HepG2 (cell line): ENCODE measurements around the gene PPA1. TPM values are rescaled to one million over a fixed set of nuclear protein-coding genes. Genes with fewer than 3 reads are reported as not detected.

Experiments
- AHR ChIP-seq: IDR thresholded peaks from 2 replicates; pipeline ENCODE4 v1.6.1; 2018; ENCODE audit warnings: missing genetic modification reagents, missing compliant biosample characterization
- HNF4A ChIP-seq: sonication (generic); formaldehyde crosslinking; IDR thresholded peaks from 2 replicates; pipeline ENCODE4 v1.4.0; 2020; ENCODE audit warnings: missing genetic modification reagents
- KDM2A ChIP-seq: sonication (generic); formaldehyde crosslinking; IDR thresholded peaks from 2 replicates; pipeline ENCODE4 v1.4.0; 2020; ENCODE audit warnings: low read depth, missing genetic modification reagents, borderline replicate concordance
- NFKB2 ChIP-seq: sonication (generic); formaldehyde crosslinking; IDR thresholded peaks from 2 replicates; pipeline ENCODE4 v1.4.0; 2020; ENCODE audit warnings: missing genetic modification reagents, borderline replicate concordance
- NR2F6 ChIP-seq, 2 experiments: IDR thresholded peaks; 2 replicates each; pipeline ENCODE4 v1.6.1; 2016; ENCODE audit warnings: antibody characterized with exemption in 1 of 2, mild to moderate bottlenecking in 1 of 2
- SKI ChIP-seq: fragments of 450-650 bp; IDR thresholded peaks from one replicate; pipeline ENCODE4 v1.6.1; 2018; ENCODE audit warnings: mild to moderate bottlenecking; ENCODE audit not compliant: partially characterized antibody
- SKIL ChIP-seq: sonication (generic); formaldehyde crosslinking; IDR thresholded peaks from 2 replicates; pipeline ENCODE4 v1.8.0; 2022; ENCODE audit warnings: missing genetic modification reagents, mild to moderate bottlenecking, moderate library complexity, borderline replicate concordance
- SMYD3 ChIP-seq: sonication (generic); formaldehyde crosslinking; IDR thresholded peaks from 2 replicates; pipeline ENCODE4 v1.8.1; 2023; ENCODE audit warnings: mild to moderate bottlenecking, missing genetic modification reagents
- SP140L ChIP-seq: sonication (generic); formaldehyde crosslinking; IDR thresholded peaks from 2 replicates; pipeline ENCODE4 v1.4.0; 2020; ENCODE audit warnings: missing genetic modification reagents, borderline replicate concordance
- SPEN ChIP-seq: sonication (generic); formaldehyde crosslinking; IDR thresholded peaks from 2 replicates; pipeline ENCODE4 v1.5.1; 2020; ENCODE audit warnings: low read depth, mild to moderate bottlenecking, missing genetic modification reagents
- TCF12 ChIP-seq, 2 experiments: fragments of 450-650 bp in 1 of 2; sonication (generic) in 1 of 2; formaldehyde crosslinking in 1 of 2; IDR thresholded peaks; 2 replicates each; pipeline versions ENCODE4 v1.6.1 to v1.8.0; 2017 to 2022; ENCODE audit warnings: antibody characterized with exemption in 1 of 2, mild to moderate bottlenecking in 1 of 2, missing genetic modification reagents in 1 of 2, moderate library complexity in 1 of 2
- TOE1 ChIP-seq: sonication (generic); formaldehyde crosslinking; IDR thresholded peaks from 2 replicates; pipeline ENCODE4 v1.4.0; 2020; ENCODE audit warnings: mild to moderate bottlenecking, missing genetic modification reagents
- ZBTB7B ChIP-seq: sonication (generic); formaldehyde crosslinking; IDR thresholded peaks from 2 replicates; pipeline ENCODE4 v1.4.0; 2020; ENCODE audit warnings: missing genetic modification reagents
- ZNF230 ChIP-seq: sonication (generic); formaldehyde crosslinking; IDR thresholded peaks from 2 replicates; pipeline ENCODE4 v1.4.0; 2020; ENCODE audit warnings: mild to moderate bottlenecking, missing genetic modification reagents
- ZNF44 ChIP-seq: sonication (generic); formaldehyde crosslinking; IDR thresholded peaks from 2 replicates; pipeline ENCODE4 v1.5.1; 2020; ENCODE audit warnings: mild to moderate bottlenecking, missing genetic modification reagents
- ZNF510 ChIP-seq: sonication (generic); formaldehyde crosslinking; IDR thresholded peaks from 2 replicates; pipeline ENCODE4 v1.4.0; 2020; ENCODE audit warnings: low read depth, mild to moderate bottlenecking, missing genetic modification reagents
- ZNF652 ChIP-seq: IDR thresholded peaks from 2 replicates; pipeline ENCODE4 v1.6.1; 2016; ENCODE audit warnings: low read depth, borderline replicate concordance
- ZNF749 ChIP-seq: sonication (generic); formaldehyde crosslinking; IDR thresholded peaks from 2 replicates; pipeline ENCODE4 v1.8.0; 2022; ENCODE audit warnings: mild to moderate bottlenecking, missing genetic modification reagents, moderate library complexity, borderline replicate concordance
- ZNF777 ChIP-seq: sonication (generic); formaldehyde crosslinking; IDR thresholded peaks from 2 replicates; pipeline ENCODE4 v1.4.0; 2020; ENCODE audit warnings: missing genetic modification reagents
- ZNF781 ChIP-seq: sonication (generic); formaldehyde crosslinking; IDR thresholded peaks from 2 replicates; pipeline ENCODE4 v1.5.1; 2020; ENCODE audit warnings: borderline replicate concordance, mild to moderate bottlenecking, missing genetic modification reagents; ENCODE audit errors: not compliant biosample characterization
- ZNF788 ChIP-seq: sonication (generic); formaldehyde crosslinking; IDR thresholded peaks from 2 replicates; pipeline ENCODE4 v1.5.0; 2020; ENCODE audit warnings: mild to moderate bottlenecking, missing genetic modification reagents, borderline replicate concordance
- polyA plus RNA-seq, 8 experiments: library from polyadenylated mRNA; depleted of rRNA in 3 of 8; stranded (reverse) in 7 of 8; unstranded in 1 of 8; fragments of >200 nt; fragmentation: Illumina TruSeq in 4 of 8; extraction: Trizol in 4 of 8; gene quantifications; 2 replicates each; pipeline versions ENCODE4 v1.2.1 to v1.2.3, GENCODE V29; 2011 to 2016; ENCODE audit warnings: low read depth in 4 of 8, missing spikeins in 1 of 8, mixed read lengths in 1 of 8; ENCODE audit not compliant: insufficient read depth in 1 of 8
- total RNA-seq, 5 experiments: library from RNA; depleted of rRNA; stranded (reverse); fragments of >200 nt; fragmentation: Illumina TruSeq; extraction: Trizol; gene quantifications; 2 replicates each; pipeline ENCODE4 v1.2.3, GENCODE V29; 2016; ENCODE audit warnings: low read depth in 1 of 5
- TF ChIP-seq, protein P1 (sequence below): sonication (generic); formaldehyde crosslinking; conservative IDR thresholded peaks from 2 replicates; pipeline ENCODE4 v1.4.0; 2020; ENCODE audit warnings: mild to moderate bottlenecking, missing genetic modification reagents, moderate library complexity
- TF ChIP-seq, protein P2 (sequence below): IDR thresholded peaks from 2 replicates; pipeline ENCODE4 v1.6.1; 2016; ENCODE audit warnings: missing genetic modification reagents, missing compliant biosample characterization

Gene PPA1
- total and polyA plus RNA-seq, 2 of the 13 experiments (the other 11 are each of a cell fraction or from before 2014, with no cell fraction given), result 136 to 250 TPM

GRCh38 chr10:70233109-70233938 is at the start of gene PPA1 (continued):
- TF ChIP-seq SKIL (CRISPR knock-in tag), result no peak
- TF ChIP-seq KDM2A (CRISPR knock-in tag), result peak; percentile 67; the same call in 1 of the 2 replicates
- no peak for TF ChIP-seq SP140L (CRISPR knock-in tag)
- TF ChIP-seq, protein P1, sequence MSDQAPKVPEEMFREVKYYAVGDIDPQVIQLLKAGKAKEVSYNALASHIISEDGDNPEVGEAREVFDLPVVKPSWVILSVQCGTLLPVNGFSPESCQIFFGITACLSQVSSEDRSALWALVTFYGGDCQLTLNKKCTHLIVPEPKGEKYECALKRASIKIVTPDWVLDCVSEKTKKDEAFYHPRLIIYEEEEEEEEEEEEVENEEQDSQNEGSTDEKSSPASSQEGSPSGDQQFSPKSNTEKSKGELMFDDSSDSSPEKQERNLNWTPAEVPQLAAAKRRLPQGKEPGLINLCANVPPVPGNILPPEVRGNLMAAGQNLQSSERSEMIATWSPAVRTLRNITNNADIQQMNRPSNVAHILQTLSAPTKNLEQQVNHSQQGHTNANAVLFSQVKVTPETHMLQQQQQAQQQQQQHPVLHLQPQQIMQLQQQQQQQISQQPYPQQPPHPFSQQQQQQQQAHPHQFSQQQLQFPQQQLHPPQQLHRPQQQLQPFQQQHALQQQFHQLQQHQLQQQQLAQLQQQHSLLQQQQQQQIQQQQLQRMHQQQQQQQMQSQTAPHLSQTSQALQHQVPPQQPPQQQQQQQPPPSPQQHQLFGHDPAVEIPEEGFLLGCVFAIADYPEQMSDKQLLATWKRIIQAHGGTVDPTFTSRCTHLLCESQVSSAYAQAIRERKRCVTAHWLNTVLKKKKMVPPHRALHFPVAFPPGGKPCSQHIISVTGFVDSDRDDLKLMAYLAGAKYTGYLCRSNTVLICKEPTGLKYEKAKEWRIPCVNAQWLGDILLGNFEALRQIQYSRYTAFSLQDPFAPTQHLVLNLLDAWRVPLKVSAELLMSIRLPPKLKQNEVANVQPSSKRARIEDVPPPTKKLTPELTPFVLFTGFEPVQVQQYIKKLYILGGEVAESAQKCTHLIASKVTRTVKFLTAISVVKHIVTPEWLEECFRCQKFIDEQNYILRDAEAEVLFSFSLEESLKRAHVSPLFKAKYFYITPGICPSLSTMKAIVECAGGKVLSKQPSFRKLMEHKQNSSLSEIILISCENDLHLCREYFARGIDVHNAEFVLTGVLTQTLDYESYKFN, result peak; percentile 54
- TF ChIP-seq NR2F6 (IDR thresholded peaks at IDR 0.05), result peak; percentile 41
- TF ChIP-seq NR2F6 (CRISPR knock-in tag; IDR thresholded peaks at IDR 0.05), result peak; percentile 54; the same call in 1 of the 2 replicates
- peak; percentile 91 for TF ChIP-seq ZNF230
- TF ChIP-seq, protein P2, sequence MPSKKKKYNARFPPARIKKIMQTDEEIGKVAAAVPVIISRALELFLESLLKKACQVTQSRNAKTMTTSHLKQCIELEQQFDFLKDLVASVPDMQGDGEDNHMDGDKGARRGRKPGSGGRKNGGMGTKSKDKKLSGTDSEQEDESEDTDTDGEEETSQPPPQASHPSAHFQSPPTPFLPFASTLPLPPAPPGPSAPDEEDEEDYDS (CRISPR knock-in tag), result peak; percentile 96
- peak; percentile 64; the same call in 1 of the 2 replicates for TF ChIP-seq ZNF44 (CRISPR knock-in tag)
- peak; percentile 20; the same call in 1 of the 2 replicates for TF ChIP-seq ZNF788 (CRISPR knock-in tag)
- no peak for TF ChIP-seq ZNF781 (CRISPR knock-in tag)
- no peak; the same call in 1 of the 2 replicates for TF ChIP-seq ZNF510 (CRISPR knock-in tag)
- TF ChIP-seq ZNF749 (CRISPR knock-in tag), result peak; percentile 83; the same call in 1 of the 2 replicates
- 0 out of 2 replicates have a peak, but pooled peaks have one; percentile 38 for TF ChIP-seq ZBTB7B (CRISPR knock-in tag)
- TF ChIP-seq SPEN (CRISPR knock-in tag), result peak; percentile 73
- peak; percentile 16 for TF ChIP-seq SKI
- TF ChIP-seq TCF12 (IDR thresholded peaks at IDR 0.05), result no peak
- TF ChIP-seq TCF12 (CRISPR knock-in tag; IDR thresholded peaks at IDR 0.05), result no peak
- TF ChIP-seq TOE1, result 0 out of 2 replicates have a peak, but pooled peaks have one; percentile 2
- TF ChIP-seq ZNF777, result 0 out of 2 replicates have a peak, but pooled peaks have one; percentile 19
- no peak for TF ChIP-seq SMYD3 (CRISPR knock-in tag)
- no peak for TF ChIP-seq ZNF652 (CRISPR knock-in tag)
- peak; percentile 46; the same call in 1 of the 2 replicates for TF ChIP-seq NFKB2 (CRISPR knock-in tag)
- TF ChIP-seq AHR (CRISPR knock-in tag), result peak; percentile 23; the same call in 1 of the 2 replicates
- TF ChIP-seq HNF4A (CRISPR knock-in tag), result peak; percentile 39; the same call in 1 of the 2 replicates
